GM19324 (cell line): ENCODE measurements around the gene MTMR1.

ENCODE experiments used
- ATAC-seq: cut with Tn5 transposase; IDR thresholded peaks from one replicate; pipeline ENCODE4 v1.9.1; 2021; ENCODE audit warnings: mild to moderate bottlenecking, moderate library complexity; ENCODE audit not compliant: unreplicated experiment, low FRiP score

MTMR1 gene

GRCh38 chrX:150775569-150776350, 82.6 kb downstream of the MTMR1 start:
- ATAC-seq: no peak

- ATAC-seq: no peak
These were observed 84.3 kb downstream of the MTMR1 start for GRCh38 chrX:150777328-150777992.

GRCh38 chrX:150779385-150779784, 86.2 kb downstream of the MTMR1 start:
- ATAC-seq: no peak

GRCh38 chrX:150781677-150782076, 88.5 kb downstream of the MTMR1 start:
- no peak for ATAC-seq

GRCh38 chrX:150790021-150790420, 96.8 kb downstream of the MTMR1 start:
- no peak for ATAC-seq

GRCh38 chrX:150792949-150793527, 99.8 kb downstream of the MTMR1 start:
- ATAC-seq: no peak

- ATAC-seq: no peak
These were observed 112.5 kb downstream of the MTMR1 start for GRCh38 chrX:150805736-150806135.

GRCh38 chrX:150806827-150807226, 113.6 kb downstream of the MTMR1 start:
- no peak for ATAC-seq

GRCh38 chrX:150813922-150814321, 120.7 kb downstream of the MTMR1 start:
- no peak for ATAC-seq
